Neural cell (in vitro differentiated cells): Measurements from ENCODE around the gene CAMK1D. TPM values are rescaled to one million over a fixed set of nuclear protein-coding genes. Genes with fewer than 3 reads are reported as not detected.

ENCODE experiments used
- H2AFZ ChIP-seq: fragments of 200-600, 300-800 bp; sonication (generic), shearing (Covaris generic); 2 replicates; pipeline ENCODE4 v1.6.0; 2014; ENCODE audit warnings: low read depth, mild to moderate bottlenecking, antibody characterized with exemption, low read length, moderate library complexity
- H3F3A ChIP-seq: fragments of 200-600 bp; shearing (Covaris generic); 2 replicates; pipeline ENCODE4 v1.6.1; 2016; ENCODE audit warnings: mild to moderate bottlenecking, moderate library complexity, mixed read lengths, antibody characterized with exemption, low read length; ENCODE audit not compliant: insufficient read depth, poor library complexity, severe bottlenecking
- H3K27ac ChIP-seq: fragments of 200-600, 300-800 bp; sonication (generic), shearing (Covaris generic); 2 replicates; pipeline ENCODE4 v1.5.1; 2014; ENCODE audit warnings: mild to moderate bottlenecking, low read length, moderate library complexity
- H3K27me3 ChIP-seq: fragments of 300-800, 200-600 bp; sonication (generic), shearing (Covaris generic); 2 replicates; pipeline ENCODE4 v1.6.0; 2014; ENCODE audit warnings: mild to moderate bottlenecking, low read depth, low read length, moderate library complexity; ENCODE audit not compliant: insufficient read depth
- H3K36me3 ChIP-seq: fragments of 300-800, 200-600 bp; sonication (generic), shearing (Covaris generic); 2 replicates; pipeline ENCODE4 v1.5.1; 2014; ENCODE audit warnings: mild to moderate bottlenecking, antibody characterized with exemption, low read length, moderate library complexity; ENCODE audit not compliant: insufficient read depth
- H3K4me2 ChIP-seq: fragments of 300-800, 200-600 bp; sonication (generic), shearing (Covaris generic); 2 replicates; pipeline ENCODE4 v1.6.0; 2014; ENCODE audit warnings: mild to moderate bottlenecking, low read length
- H3K4me3 ChIP-seq: fragments of 300-800, 200-600 bp; sonication (generic), shearing (Covaris generic); 2 replicates; pipeline ENCODE4 v1.5.1; 2014; ENCODE audit warnings: mild to moderate bottlenecking, low read length, moderate library complexity
- H3K79me2 ChIP-seq: fragments of 200-600 bp; shearing (Covaris generic); replicated peaks from 2 replicates; pipeline ENCODE4 v1.6.0; 2014; ENCODE audit warnings: mild to moderate bottlenecking, low read length, moderate library complexity; ENCODE audit not compliant: insufficient read depth
- H3K9ac ChIP-seq: fragments of 300-800, 200-600 bp; sonication (generic), shearing (Covaris generic); 2 replicates; pipeline ENCODE4 v1.6.1; 2016; ENCODE audit warnings: mild to moderate bottlenecking, low read length, mixed read lengths
- H3K9me2 ChIP-seq: fragments of 200-600 bp; shearing (Covaris generic); 2 replicates; pipeline ENCODE4 v1.6.1; 2016; ENCODE audit warnings: mild to moderate bottlenecking, low read length, mixed read lengths; ENCODE audit not compliant: insufficient read depth
- H3K9me3 ChIP-seq: fragments of 200-600, 300-800 bp; sonication (generic), shearing (Covaris generic); 2 replicates; pipeline ENCODE4 v1.6.1; 2016; ENCODE audit warnings: mild to moderate bottlenecking, mixed run types, low read length, moderate library complexity, mixed read lengths
- H4K20me1 ChIP-seq: fragments of 200-600 bp; shearing (Covaris generic); 2 replicates; pipeline ENCODE4 v1.6.1; 2016; ENCODE audit warnings: mild to moderate bottlenecking, mixed run types; ENCODE audit not compliant: insufficient read depth
- CTCF ChIP-seq: fragments of 450-650 bp; IDR thresholded peaks from 2 replicates; pipeline ENCODE4 v1.5.1; 2014; ENCODE audit warnings: antibody characterized with exemption, mild to moderate bottlenecking, moderate library complexity; ENCODE audit not compliant: poor library complexity, severe bottlenecking
- EP300 ChIP-seq: fragments of 450-650 bp; conservative IDR thresholded peaks from 2 replicates; pipeline ENCODE4 v1.6.1; 2014; ENCODE audit warnings: antibody characterized with exemption, mild to moderate bottlenecking, moderate library complexity; ENCODE audit not compliant: poor library complexity, severe bottlenecking
- EZH2 ChIP-seq: fragments of 200-600, 300-800 bp; shearing (Covaris generic), sonication (generic); IDR thresholded peaks from 2 replicates; pipeline ENCODE4 v1.6.1; 2014; ENCODE audit warnings: antibody characterized with exemption, low read length, borderline replicate concordance, mild to moderate bottlenecking; ENCODE audit not compliant: insufficient read depth, poor library complexity, severe bottlenecking
- MXI1 ChIP-seq: fragments of 450-650 bp; conservative IDR thresholded peaks from 2 replicates; pipeline ENCODE4 v1.6.1; 2014; ENCODE audit warnings: antibody characterized with exemption, mild to moderate bottlenecking; ENCODE audit not compliant: poor library complexity, severe bottlenecking
- POLR2AphosphoS5 ChIP-seq: IDR thresholded peaks from 2 replicates; pipeline ENCODE4 v1.6.1; 2012
- RAD21 ChIP-seq: fragments of 450-650 bp; conservative IDR thresholded peaks from 2 replicates; pipeline ENCODE4 v1.6.1; 2014; ENCODE audit warnings: antibody characterized with exemption, mild to moderate bottlenecking, moderate library complexity
- REST ChIP-seq: IDR thresholded peaks from 2 replicates; pipeline ENCODE4 v1.6.1; 2012; ENCODE audit warnings: borderline replicate concordance
- SMC3 ChIP-seq: fragments of 450-650 bp; conservative IDR thresholded peaks from 2 replicates; pipeline ENCODE4 v1.6.1; 2014; ENCODE audit warnings: antibody characterized with exemption, mild to moderate bottlenecking, moderate library complexity; ENCODE audit not compliant: poor library complexity
- TAF1 ChIP-seq: IDR thresholded peaks from 2 replicates; pipeline ENCODE4 v1.6.1; 2012; ENCODE audit warnings: low read depth
- polyA plus RNA-seq: library from polyadenylated mRNA; depleted of rRNA; stranded (reverse); fragments of >200 nt; gene quantifications from 2 replicates; pipeline ENCODE4 v1.2.3, GENCODE V29; 2014

CAMK1D gene
- polyA plus RNA-seq, 1 donor from 2014 or later, result 13.8 TPM

GRCh38 chr10:12597788-12598765 lies 248.7 kb downstream of the CAMK1D start:
- Histone ChIP-seq H3K79me2 (no peaks in the 10 kb centered on the region), H3K27me3 (no peaks in the 10 kb centered on the region), H3K9me3 (no peaks in the 10 kb centered on the region), H4K20me1 (no peaks in the 10 kb centered on the region), H3F3A (peaks cover 5% of the 10 kb centered on the region), H2AFZ (no peak overlapping the region), H3K9me2 (no peaks in the 10 kb centered on the region), H3K27ac (peak overlapping the region; percentile 79), H3K4me2 (peak overlapping the region; percentile 70), H3K36me3 (no peaks in the 10 kb centered on the region), H3K9ac (peak overlapping the region; percentile 52), H3K4me3 (peak overlapping the region; percentile 47)
- TF ChIP-seq REST (no peak), MXI1 (peak; percentile 54), EP300 (peak; percentile 61), EZH2 (no peak), SMC3 (peak; percentile 33), POLR2AphosphoS5 (peak; percentile 76), CTCF (no peak)

GRCh38 chr10:12600652-12601051 lies 251.3 kb downstream of the CAMK1D start:
- Histone ChIP-seq H3K9me3 (no peaks in the 10 kb centered on the region), H3K9me2 (no peaks in the 10 kb centered on the region), H3K4me2 (no peak overlapping the region), H2AFZ (no peak overlapping the region), H3K4me3 (no peak overlapping the region), H3K27me3 (no peaks in the 10 kb centered on the region), H3K9ac (no peak overlapping the region), H4K20me1 (no peaks in the 10 kb centered on the region), H3K36me3 (no peaks in the 10 kb centered on the region), H3F3A (peaks cover 5% of the 10 kb centered on the region), H3K79me2 (no peaks in the 10 kb centered on the region), H3K27ac (no peak overlapping the region)
- TF ChIP-seq RAD21 (no peak), MXI1 (no peak), POLR2AphosphoS5 (no peak), SMC3 (no peak), EZH2 (no peak), TAF1 (no peak), EP300 (no peak)
